ENCODE data around the gene DGAT2. TPM values are rescaled to one million over a fixed set of nuclear protein-coding genes. Genes with fewer than 3 reads are reported as not detected.

Gene DGAT2
- total RNA-seq, 1 donor from 2014 or later = 1.3 TPM

- Mint-ChIP-seq H3K27me3 (ENCODE audit: low read depth) (no peaks in the 10 kb centered on the region), H3K4me3 (ENCODE audit: unreplicated experiment) (no peak overlapping the region), H3K36me3 (ENCODE audit: low read depth) (no peaks in the 10 kb centered on the region), H3K4me1 (ENCODE audit: low read depth) (peaks cover 50% of the 10 kb centered on the region), H3K27ac (ENCODE audit: unreplicated experiment) (no peak overlapping the region), H3K9me3 (ENCODE audit: low read depth) (no peaks in the 10 kb centered on the region)
- no peak for DNase-seq (ENCODE audit: low spot score)
- TF ChIP-seq CTCF (IDR thresholded peaks at IDR 0.05) = no peak
Observed at GRCh38 chr11:75823415-75823814, 54.8 kb downstream of the DGAT2 start.

- DNase-seq (ENCODE audit: low spot score) = no peak
- Mint-ChIP-seq H3K4me1 (ENCODE audit: low read depth) (peaks cover 47% of the 10 kb centered on the region), H3K27ac (ENCODE audit: unreplicated experiment) (no peak overlapping the region)
Observed at GRCh38 chr11:75823946-75824345, 55.4 kb downstream of the DGAT2 start.

GRCh38 chr11:75826461-75827230, 58.1 kb downstream of the DGAT2 start:
- H3K4me1 Mint-ChIP-seq (ENCODE audit: low read depth) = peaks cover 40% of the 10 kb centered on the region
- peak overlapping the region; percentile 53 for H3K4me3 Mint-ChIP-seq (ENCODE audit: unreplicated experiment)
- H3K27me3 Mint-ChIP-seq (ENCODE audit: low read depth) = no peaks in the 10 kb centered on the region
- DNase-seq (ENCODE audit: low spot score) = no peak
- H3K9me3 Mint-ChIP-seq (ENCODE audit: low read depth) = no peaks in the 10 kb centered on the region
- H3K27ac Mint-ChIP-seq (ENCODE audit: unreplicated experiment) = peak overlapping the region; percentile 92
- H3K36me3 Mint-ChIP-seq (ENCODE audit: low read depth) = no peaks in the 10 kb centered on the region
- TF ChIP-seq CTCF (IDR thresholded peaks at IDR 0.05) = no peak

More at GRCh38 chr11:75823946-75824345, 55.4 kb downstream of the DGAT2 start:
- H3K27me3 Mint-ChIP-seq (ENCODE audit: low read depth) = no peaks in the 10 kb centered on the region
- H3K4me3 Mint-ChIP-seq (ENCODE audit: unreplicated experiment) = no peak overlapping the region
- no peaks in the 10 kb centered on the region for H3K36me3 Mint-ChIP-seq (ENCODE audit: low read depth)
- no peak for TF ChIP-seq CTCF (IDR thresholded peaks at IDR 0.05)
- no peaks in the 10 kb centered on the region for H3K9me3 Mint-ChIP-seq (ENCODE audit: low read depth)

GRCh38 chr11:75827562-75827961, 59.0 kb downstream of the DGAT2 start:
- DNase-seq (ENCODE audit: low spot score) = no peak
- H3K4me1 Mint-ChIP-seq (ENCODE audit: low read depth) = peaks cover 37% of the 10 kb centered on the region
- H3K9me3 Mint-ChIP-seq (ENCODE audit: low read depth) = no peaks in the 10 kb centered on the region
- peak overlapping the region; percentile 92 for H3K27ac Mint-ChIP-seq (ENCODE audit: unreplicated experiment)
- H3K36me3 Mint-ChIP-seq (ENCODE audit: low read depth) = no peaks in the 10 kb centered on the region
- TF ChIP-seq CTCF (IDR thresholded peaks at IDR 0.05) = no peak
- H3K27me3 Mint-ChIP-seq (ENCODE audit: low read depth) = no peaks in the 10 kb centered on the region
- peak overlapping the region; percentile 53 for H3K4me3 Mint-ChIP-seq (ENCODE audit: unreplicated experiment)

- TF ChIP-seq CTCF (IDR thresholded peaks at IDR 0.05) = no peak
- no peak for DNase-seq (ENCODE audit: low spot score)
- Mint-ChIP-seq H3K27ac (ENCODE audit: unreplicated experiment) (no peak overlapping the region), H3K36me3 (ENCODE audit: low read depth) (no peaks in the 10 kb centered on the region), H3K9me3 (ENCODE audit: low read depth) (no peaks in the 10 kb centered on the region), H3K4me3 (ENCODE audit: unreplicated experiment) (no peak overlapping the region), H3K27me3 (ENCODE audit: low read depth) (no peaks in the 10 kb centered on the region), H3K4me1 (ENCODE audit: low read depth) (peaks cover 19% of the 10 kb centered on the region)
Observed at GRCh38 chr11:75831915-75832502, 63.4 kb downstream of the DGAT2 start.

All from chondrocyte (in vitro differentiated cells).